Upper lobe of right lung (tissue), 1 donor: ENCODE measurements around the gene MMEL1. TPM values are rescaled to one million over a fixed set of nuclear protein-coding genes. Genes with fewer than 3 reads are reported as not detected.

ENCODE experiments used
- ATAC-seq: fragments of 200-7000 bp; cut with Tn5 transposase; one replicate; pipeline ENCODE4 v1.9.1; 2020; ENCODE audit warnings: mild to moderate bottlenecking, moderate library complexity
- DNase-seq: peaks from one replicate; pipeline ENCODE4 v3.0.0-alpha.2; 2020
- H3K27ac ChIP-seq: fragments of 200-600 bp; one replicate; pipeline ENCODE4 v1.8.0; 2022
- H3K27me3 ChIP-seq: fragments of 200-600 bp; one replicate; pipeline ENCODE4 v1.8.0; 2022; ENCODE audit warnings: mild to moderate bottlenecking
- H3K36me3 ChIP-seq: fragments of 200-600 bp; one replicate; pipeline ENCODE4 v1.8.0; 2022
- H3K4me1 ChIP-seq: fragments of 200-600 bp; one replicate; pipeline ENCODE4 v1.8.0; 2022
- H3K4me3 ChIP-seq: fragments of 200-600 bp; one replicate; pipeline ENCODE4 v1.8.0; 2022; ENCODE audit warnings: mild to moderate bottlenecking
- H3K9me3 ChIP-seq: fragments of 200-600 bp; one replicate; pipeline ENCODE4 v1.8.0; 2022
- intact Hi-C: fragments of 100-400 bp; cut with DNase I; formaldehyde crosslinking; loops from one replicate; pipeline ENCODE4 v1.11.0; 2022
- total RNA-seq: library from RNA; stranded (reverse); fragmentation: NEBNext Ultra II Directional; extraction: Animal tissue kit (Norgen Biotek cat#: 25700); gene quantifications from one replicate; pipeline ENCODE4 v1.2.1, GENCODE V29; 2021
- TF ChIP-seq, protein P1 (sequence below): fragments of 200-600 bp; IDR thresholded peaks from one replicate; pipeline ENCODE4 v1.8.0; 2022; ENCODE audit warnings: antibody characterized with exemption
- donor health status: DM: no; HTN: yes; CAD: no; lungs with severe emphysema.

MMEL1 gene
- total RNA-seq, 1 donor from 2014 or later: 3.2 TPM

DNA sequence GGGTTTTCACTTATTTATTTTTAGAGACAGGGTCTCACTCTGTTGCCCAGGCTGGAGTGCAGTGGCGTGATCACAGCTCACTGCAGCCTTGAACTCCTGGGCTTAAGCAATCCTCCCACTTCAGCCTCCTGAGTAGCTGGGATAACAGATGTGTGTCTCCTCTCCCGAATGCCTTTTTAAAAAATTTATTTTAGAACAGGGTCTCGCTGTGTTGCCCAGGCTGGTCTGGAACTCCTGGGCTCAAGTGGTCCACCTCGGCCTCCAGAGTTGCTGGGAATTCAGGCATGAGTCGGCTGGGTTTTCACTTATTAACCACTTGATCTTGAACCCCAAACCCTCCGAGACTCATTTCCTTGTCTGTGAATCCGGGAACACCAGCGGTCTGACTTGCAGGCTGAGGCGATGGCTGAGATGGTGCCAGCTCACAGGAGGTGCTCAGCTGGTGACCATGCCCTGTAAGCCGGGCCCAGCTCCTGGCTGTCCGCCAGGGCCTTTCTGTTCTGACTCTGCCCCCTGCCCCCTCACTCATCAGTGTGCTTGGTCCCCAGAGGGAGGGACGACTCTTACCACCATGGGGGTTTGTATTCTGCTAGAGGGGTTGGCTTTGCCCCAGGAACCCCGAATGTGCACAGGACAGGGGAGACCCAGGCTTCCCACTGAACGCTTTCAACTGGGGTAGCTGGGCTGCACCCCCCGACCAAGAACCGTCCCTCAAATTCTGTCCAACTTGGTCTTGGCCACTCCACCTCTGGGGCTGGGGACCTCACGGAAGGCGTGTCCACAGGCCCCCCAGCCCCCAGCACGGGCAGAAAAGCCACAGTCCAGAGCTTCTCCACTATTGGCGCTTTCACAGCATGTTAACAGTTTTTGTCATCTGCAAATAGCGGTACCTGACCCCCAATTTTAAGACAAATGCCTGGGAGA is 22.5 kb downstream of the MMEL1 start:
- no peaks in the 10 kb centered on the region for H3K27me3 ChIP-seq
- ATAC-seq (no peak), DNase-seq (peak; percentile 50)
- H3K9me3 ChIP-seq: no peaks in the 10 kb centered on the region
- H3K27ac ChIP-seq: no peak overlapping the region
- H3K4me3 ChIP-seq: no peak overlapping the region
- intact Hi-C loops: no loop called here
- H3K36me3 ChIP-seq: no peaks in the 10 kb centered on the region
- TF ChIP-seq, protein P1, sequence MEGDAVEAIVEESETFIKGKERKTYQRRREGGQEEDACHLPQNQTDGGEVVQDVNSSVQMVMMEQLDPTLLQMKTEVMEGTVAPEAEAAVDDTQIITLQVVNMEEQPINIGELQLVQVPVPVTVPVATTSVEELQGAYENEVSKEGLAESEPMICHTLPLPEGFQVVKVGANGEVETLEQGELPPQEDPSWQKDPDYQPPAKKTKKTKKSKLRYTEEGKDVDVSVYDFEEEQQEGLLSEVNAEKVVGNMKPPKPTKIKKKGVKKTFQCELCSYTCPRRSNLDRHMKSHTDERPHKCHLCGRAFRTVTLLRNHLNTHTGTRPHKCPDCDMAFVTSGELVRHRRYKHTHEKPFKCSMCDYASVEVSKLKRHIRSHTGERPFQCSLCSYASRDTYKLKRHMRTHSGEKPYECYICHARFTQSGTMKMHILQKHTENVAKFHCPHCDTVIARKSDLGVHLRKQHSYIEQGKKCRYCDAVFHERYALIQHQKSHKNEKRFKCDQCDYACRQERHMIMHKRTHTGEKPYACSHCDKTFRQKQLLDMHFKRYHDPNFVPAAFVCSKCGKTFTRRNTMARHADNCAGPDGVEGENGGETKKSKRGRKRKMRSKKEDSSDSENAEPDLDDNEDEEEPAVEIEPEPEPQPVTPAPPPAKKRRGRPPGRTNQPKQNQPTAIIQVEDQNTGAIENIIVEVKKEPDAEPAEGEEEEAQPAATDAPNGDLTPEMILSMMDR: no peak
- H3K4me1 ChIP-seq: peaks cover 5% of the 10 kb centered on the region

DNA sequence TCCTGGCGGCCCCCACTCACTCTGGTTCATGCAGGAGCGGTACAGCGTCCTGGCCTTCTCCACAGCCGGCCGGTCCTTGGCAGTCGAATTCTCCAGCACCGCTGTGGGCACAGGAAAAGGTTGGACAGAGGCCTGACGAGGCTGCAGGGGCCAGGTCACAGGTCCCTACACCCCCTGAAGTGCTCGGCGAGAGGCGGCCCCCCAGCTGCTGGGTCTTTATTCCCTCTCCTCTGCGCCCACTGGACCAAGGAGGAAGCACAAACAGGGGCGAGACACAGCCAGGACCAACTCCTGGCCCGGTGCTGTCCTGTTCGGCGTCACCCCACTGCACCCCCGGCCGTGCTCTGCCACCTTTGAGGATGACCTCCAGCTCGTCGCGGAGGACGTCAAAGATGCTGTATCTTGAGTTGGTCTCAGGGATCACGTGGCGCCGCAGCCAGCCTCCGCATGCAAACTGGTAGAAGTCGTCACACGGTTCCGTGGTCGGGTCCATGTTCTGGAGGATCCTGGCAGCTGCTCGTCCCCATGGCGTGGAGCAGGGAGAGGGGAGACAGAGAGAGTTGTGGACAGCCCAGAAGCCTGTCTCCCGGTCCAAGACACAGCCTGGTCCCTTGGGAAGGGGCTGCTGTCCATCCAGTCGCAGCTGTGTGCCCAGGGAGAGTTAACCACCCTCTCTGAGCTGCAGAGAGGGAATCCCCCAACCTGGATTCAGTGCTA is 23.3 kb downstream of the MMEL1 start:
- no peak overlapping the region for H3K27ac ChIP-seq
- ATAC-seq (no peak), DNase-seq (peak; percentile 61)
- TF ChIP-seq, protein P1: no peak
- no peaks in the 10 kb centered on the region for H3K9me3 ChIP-seq
- no peaks in the 10 kb centered on the region for H3K27me3 ChIP-seq
- H3K4me1 ChIP-seq: peaks cover 5% of the 10 kb centered on the region
- no peak overlapping the region for H3K4me3 ChIP-seq
- intact Hi-C loops: no loop called here
- H3K36me3 ChIP-seq: no peaks in the 10 kb centered on the region

DNA sequence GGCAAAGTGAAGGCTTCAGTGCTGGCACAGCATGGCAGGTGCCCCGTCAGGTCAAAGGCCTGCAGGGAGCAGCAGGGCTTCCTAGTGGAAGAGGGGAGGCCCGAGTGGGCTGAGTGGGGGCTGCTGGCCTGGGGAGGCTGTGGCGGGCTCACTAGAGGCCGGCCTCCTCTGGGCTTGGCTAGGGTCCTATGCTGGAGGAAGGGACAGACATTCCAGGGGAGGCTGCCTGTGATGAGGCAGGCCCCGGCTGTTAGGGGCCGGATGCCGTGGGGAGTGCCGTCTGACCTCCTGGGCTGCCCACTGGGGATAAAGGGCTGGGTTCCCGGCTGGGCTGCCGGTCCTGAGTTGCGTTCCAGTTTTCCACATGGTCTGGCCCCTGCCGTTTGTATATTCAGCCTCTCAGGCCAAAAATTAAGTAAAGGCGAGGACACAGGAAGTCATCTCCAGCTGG is 25.1 kb downstream of the MMEL1 start:
- Histone ChIP-seq H3K9me3 (no peaks in the 10 kb centered on the region), H3K4me3 (no peak overlapping the region), H3K27ac (no peak overlapping the region), H3K4me1 (peaks cover 5% of the 10 kb centered on the region), H3K36me3 (no peaks in the 10 kb centered on the region), H3K27me3 (peaks cover 9% of the 10 kb centered on the region)
- TF ChIP-seq, protein P1: no peak
- no peak for ATAC-seq
- intact Hi-C loops: no loop called here
- peak; percentile 61 for DNase-seq

DNA sequence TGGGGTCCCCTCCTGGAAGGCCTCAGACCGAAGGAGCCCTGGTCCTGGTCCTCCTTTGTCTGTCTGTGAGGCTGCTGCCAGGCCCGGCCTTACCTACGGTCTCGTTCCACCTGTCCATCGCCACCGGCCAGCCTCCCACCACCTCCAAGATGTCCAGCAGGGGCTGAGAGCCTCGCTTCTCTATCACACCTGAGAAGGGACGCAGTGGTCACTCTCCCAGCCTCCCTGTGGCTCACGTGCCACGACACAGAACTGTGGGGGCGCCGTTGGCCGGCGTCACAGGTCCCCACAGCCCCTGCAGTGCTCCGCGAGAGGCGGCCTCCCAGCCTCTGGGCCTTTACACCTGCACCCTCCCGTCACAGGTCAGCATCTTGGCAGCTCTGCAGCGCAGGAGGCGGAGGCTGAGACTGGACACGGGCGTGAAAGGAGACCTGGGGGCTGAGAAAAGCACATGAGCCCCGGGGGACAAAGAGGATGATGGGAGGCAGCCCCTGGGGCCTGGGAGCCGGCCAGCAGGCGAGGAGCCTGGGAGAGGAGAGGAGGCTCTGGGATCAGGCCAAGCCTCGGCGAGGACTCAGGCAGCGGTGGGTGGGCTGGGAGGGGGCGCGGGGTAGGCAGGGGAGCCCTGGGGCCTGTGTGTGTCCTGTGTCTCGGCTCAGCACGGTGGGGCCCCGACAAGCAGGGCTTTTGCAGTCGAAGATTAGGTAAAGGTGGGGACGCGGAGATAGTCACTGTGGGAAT is 25.8 kb downstream of the MMEL1 start:
- Histone ChIP-seq H3K9me3 (no peaks in the 10 kb centered on the region), H3K4me1 (peaks cover 5% of the 10 kb centered on the region), H3K4me3 (no peak overlapping the region), H3K27me3 (peaks cover 9% of the 10 kb centered on the region), H3K36me3 (no peaks in the 10 kb centered on the region), H3K27ac (no peak overlapping the region)
- intact Hi-C loops: no loop called here
- TF ChIP-seq, protein P1: no peak
- DNase-seq (peak; percentile 54), ATAC-seq (no peak)

DNA sequence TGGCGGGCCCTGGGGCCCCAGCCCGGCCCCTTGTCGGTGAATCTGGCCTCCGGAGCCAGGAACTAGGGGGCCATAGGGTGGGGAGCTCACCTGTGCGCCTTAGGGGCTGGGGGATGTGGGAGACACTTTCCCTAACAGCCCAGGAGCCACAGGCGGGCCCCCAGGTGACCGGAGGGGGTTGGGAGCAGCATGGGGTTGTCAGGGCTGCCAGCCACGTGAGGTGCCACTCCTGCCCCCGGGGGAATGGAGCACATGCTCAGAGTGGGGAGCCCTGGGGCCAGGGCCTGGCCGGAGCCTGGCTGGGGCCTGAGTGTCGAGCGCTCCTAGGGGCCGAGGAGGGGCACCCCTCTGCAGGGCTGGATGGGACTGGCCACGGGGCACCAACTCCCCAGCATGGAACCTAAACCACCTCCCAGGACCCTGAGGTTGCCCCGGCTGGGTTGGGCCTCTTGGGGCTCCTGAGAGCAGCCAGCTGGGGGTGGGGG is 26.4 kb downstream of the MMEL1 start:
- Histone ChIP-seq H3K4me1 (peaks cover 5% of the 10 kb centered on the region), H3K36me3 (no peaks in the 10 kb centered on the region), H3K27ac (no peak overlapping the region), H3K4me3 (no peak overlapping the region), H3K9me3 (no peaks in the 10 kb centered on the region), H3K27me3 (peaks cover 9% of the 10 kb centered on the region)
- DNase-seq (peak; percentile 59), ATAC-seq (no peak)
- TF ChIP-seq, protein P1: no peak
- intact Hi-C loops: no loop called here
